ENCODE data around the gene ZNF519.
"Not testable (repeated sequence)": the region's sequence is repeated elsewhere in the genome, so short reads cannot be mapped to it uniquely, and the experiment has no call there.

The ZNF519 gene

GRCh38 chr18:14146771-14147170, 14.5 kb upstream of the ZNF519 start:
- not testable (repeated sequence) for DNase-seq

GRCh38 chr18:14145581-14146338, 13.5 kb upstream of the ZNF519 start:
- DNase-seq = not testable (repeated sequence)

- not testable (repeated sequence) for DNase-seq
Measured at GRCh38 chr18:14145021-14145420, 12.8 kb upstream of the ZNF519 start.

- no peak for DNase-seq
Measured at GRCh38 chr18:14144628-14144895, 12.3 kb upstream of the ZNF519 start.

GRCh38 chr18:14143871-14144627, 11.8 kb upstream of the ZNF519 start:
- not testable (repeated sequence) for DNase-seq

GRCh38 chr18:14143396-14143795, 11.2 kb upstream of the ZNF519 start:
- not testable (repeated sequence) for DNase-seq

GRCh38 chr18:14142177-14142576, 9.9 kb upstream of the ZNF519 start:
- DNase-seq = not testable (repeated sequence)

GRCh38 chr18:14139583-14139982, 7.3 kb upstream of the ZNF519 start:
- peak; percentile 73 for DNase-seq

GRCh38 chr18:14137971-14138370, 5.7 kb upstream of the ZNF519 start:
- DNase-seq = not testable (repeated sequence)

- not testable (repeated sequence) for DNase-seq
Measured at GRCh38 chr18:14131696-14132270, 452 bp downstream of the ZNF519 start.

- DNase-seq = not testable (repeated sequence)
Measured at GRCh38 chr18:14130804-14131203, 1.4 kb downstream of the ZNF519 start.

GRCh38 chr18:14124689-14125088, 7.5 kb downstream of the ZNF519 start:
- no peak for DNase-seq

GRCh38 chr18:14122097-14122496, 10.1 kb downstream of the ZNF519 start:
- no peak for DNase-seq

- no peak for DNase-seq
Measured at GRCh38 chr18:14120926-14121325, 11.3 kb downstream of the ZNF519 start.

- DNase-seq = peak; percentile 9
Measured at GRCh38 chr18:14117606-14118005, 14.6 kb downstream of the ZNF519 start.

- no peak for DNase-seq
Measured at GRCh38 chr18:14106906-14107305, 25.3 kb downstream of the ZNF519 start.

- no peak for DNase-seq
Measured at GRCh38 chr18:14104906-14105748, 27.1 kb downstream of the ZNF519 start.

- DNase-seq = peak; percentile 39
Measured at GRCh38 chr18:14104201-14104600, 28.0 kb downstream of the ZNF519 start.

GRCh38 chr18:14100503-14101286, 31.5 kb downstream of the ZNF519 start:
- DNase-seq = no peak

- DNase-seq = no peak
Measured at GRCh38 chr18:14098428-14098827, 33.8 kb downstream of the ZNF519 start.

- DNase-seq = no peak
Measured at GRCh38 chr18:14097761-14098160, 34.5 kb downstream of the ZNF519 start.

- no peak for DNase-seq
Measured at GRCh38 chr18:14093307-14093915, 38.8 kb downstream of the ZNF519 start.
